Neural progenitor cell (in vitro differentiated cells): ENCODE measurements around the gene C19orf67.

Experiments
- EZH2 ChIP-seq: fragments of 200-600 bp; sonication (generic); IDR thresholded peaks from 2 replicates; pipeline ENCODE4 v1.6.1; 2017; ENCODE audit warnings: antibody characterized with exemption, mild to moderate bottlenecking, moderate library complexity
- TF ChIP-seq, protein P1 (sequence below): fragments of 200-600 bp; sonication (generic); IDR thresholded peaks from 2 replicates; pipeline ENCODE4 v1.5.1; 2017; ENCODE audit warnings: antibody characterized with exemption, mild to moderate bottlenecking

DNA sequence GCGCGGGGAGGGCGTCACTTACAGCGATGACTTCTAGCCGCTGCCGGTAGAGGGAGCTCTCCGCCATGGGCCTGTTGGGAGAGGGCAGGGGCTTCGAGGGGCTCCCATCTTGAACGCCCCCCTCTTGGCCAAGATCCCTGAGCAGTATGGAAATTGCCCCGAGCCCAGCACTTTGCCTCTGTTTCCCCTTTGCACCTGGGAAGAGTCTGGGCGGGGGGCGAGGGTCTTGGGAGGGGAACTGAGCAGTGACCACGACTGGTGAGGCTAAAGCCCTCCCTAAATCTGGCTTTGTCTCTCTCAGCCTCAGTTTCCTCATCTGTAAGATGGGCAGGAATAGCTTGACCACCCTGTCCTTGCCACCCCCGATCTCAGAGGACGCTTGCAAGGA is 26.5 kb downstream of the C19orf67 start:
- TF ChIP-seq, protein P1, sequence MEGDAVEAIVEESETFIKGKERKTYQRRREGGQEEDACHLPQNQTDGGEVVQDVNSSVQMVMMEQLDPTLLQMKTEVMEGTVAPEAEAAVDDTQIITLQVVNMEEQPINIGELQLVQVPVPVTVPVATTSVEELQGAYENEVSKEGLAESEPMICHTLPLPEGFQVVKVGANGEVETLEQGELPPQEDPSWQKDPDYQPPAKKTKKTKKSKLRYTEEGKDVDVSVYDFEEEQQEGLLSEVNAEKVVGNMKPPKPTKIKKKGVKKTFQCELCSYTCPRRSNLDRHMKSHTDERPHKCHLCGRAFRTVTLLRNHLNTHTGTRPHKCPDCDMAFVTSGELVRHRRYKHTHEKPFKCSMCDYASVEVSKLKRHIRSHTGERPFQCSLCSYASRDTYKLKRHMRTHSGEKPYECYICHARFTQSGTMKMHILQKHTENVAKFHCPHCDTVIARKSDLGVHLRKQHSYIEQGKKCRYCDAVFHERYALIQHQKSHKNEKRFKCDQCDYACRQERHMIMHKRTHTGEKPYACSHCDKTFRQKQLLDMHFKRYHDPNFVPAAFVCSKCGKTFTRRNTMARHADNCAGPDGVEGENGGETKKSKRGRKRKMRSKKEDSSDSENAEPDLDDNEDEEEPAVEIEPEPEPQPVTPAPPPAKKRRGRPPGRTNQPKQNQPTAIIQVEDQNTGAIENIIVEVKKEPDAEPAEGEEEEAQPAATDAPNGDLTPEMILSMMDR = peak; percentile 70
- peak; percentile 14 for TF ChIP-seq EZH2
